Neuronal stem cell (in vitro differentiated cells): ENCODE results near the gene ABO.
"Not testable (repeated sequence)": the region's sequence is repeated elsewhere in the genome, so short reads cannot be mapped to it uniquely, and the experiment has no call there.

Source experiments
- DNase-seq: peaks from one replicate; pipeline ENCODE4 v3.0.0-alpha.2; 2013; ENCODE audit warnings: low spot score
- H2AFZ ChIP-seq: one replicate; pipeline ENCODE4 v1.6.1; 2013; ENCODE audit warnings: mild to moderate bottlenecking, low read length, inconsistent platforms
- H2AK5ac ChIP-seq: 2 replicates; pipeline ENCODE4 v1.6.1; 2013; ENCODE audit warnings: low read depth, mild to moderate bottlenecking, inconsistent platforms, low read length, moderate library complexity, mixed read lengths
- H2BK120ac ChIP-seq: 2 replicates; pipeline ENCODE4 v1.6.1; 2013; ENCODE audit warnings: low read depth, mild to moderate bottlenecking, inconsistent platforms, low read length, moderate library complexity, mixed read lengths
- H2BK12ac ChIP-seq: one replicate; pipeline ENCODE4 v1.6.1; 2013; ENCODE audit warnings: low read length, inconsistent platforms
- H2BK15ac ChIP-seq: 2 replicates; pipeline ENCODE4 v1.6.1; 2013; ENCODE audit warnings: mild to moderate bottlenecking, low read length, inconsistent platforms, mixed read lengths
- H2BK5ac ChIP-seq: one replicate; pipeline ENCODE4 v1.6.1; 2013; ENCODE audit warnings: inconsistent platforms, mild to moderate bottlenecking, low read length, moderate library complexity
- H3K14ac ChIP-seq: one replicate; pipeline ENCODE4 v1.6.1; 2013; ENCODE audit warnings: low read length, inconsistent platforms
- H3K18ac ChIP-seq: 2 replicates; pipeline ENCODE4 v1.6.1; 2013; ENCODE audit warnings: low read length, inconsistent platforms
- H3K23ac ChIP-seq: 2 replicates; pipeline ENCODE4 v1.6.1; 2013; ENCODE audit warnings: low read depth, mild to moderate bottlenecking, mixed read lengths, low read length, inconsistent platforms; ENCODE audit not compliant: poor library complexity
- H3K27ac ChIP-seq: replicated peaks from 3 replicates; pipeline ENCODE4 v1.5.1; 2013; ENCODE audit warnings: low read length, inconsistent platforms
- H3K27me3 ChIP-seq, 3 experiments: 2 replicates each; pipeline ENCODE4 v1.6.1; 2013; ENCODE audit warnings: low read length in 3 of 3, mild to moderate bottlenecking in 2 of 3, inconsistent platforms in 1 of 3, low read depth in 1 of 3, mixed read lengths in 1 of 3, moderate library complexity in 1 of 3; ENCODE audit not compliant: control insufficient read depth in 3 of 3, insufficient read depth in 3 of 3
- H3K36me3 ChIP-seq, 2 donors: replicated peaks in 1 of 2; 2 replicates each; pipeline ENCODE4 v1.6.1; 2013; ENCODE audit warnings: low read length in 2 of 2; ENCODE audit not compliant: control insufficient read depth in 2 of 2, insufficient read depth in 2 of 2
- H3K4ac ChIP-seq: 2 replicates; pipeline ENCODE4 v1.6.1; 2013; ENCODE audit warnings: inconsistent platforms, mild to moderate bottlenecking, low read length, moderate library complexity
- H3K4me1 ChIP-seq, 2 donors: 1 replicate in 1 of 2; 2 replicates in 1 of 2; pipeline ENCODE4 v1.6.1; 2013; ENCODE audit warnings: low read length in 2 of 2, low read depth in 1 of 2; ENCODE audit not compliant: control insufficient read depth in 2 of 2, insufficient read depth in 1 of 2
- H3K4me2 ChIP-seq: one replicate; pipeline ENCODE4 v1.6.1; 2013; ENCODE audit warnings: mild to moderate bottlenecking, low read length, inconsistent platforms; ENCODE audit not compliant: insufficient read depth, poor library complexity, severe bottlenecking
- H3K4me3 ChIP-seq, 2 donors: 2 replicates each; pipeline ENCODE4 v1.5.1; 2013; ENCODE audit warnings: low read length in 2 of 2, mild to moderate bottlenecking in 2 of 2, inconsistent platforms in 1 of 2, moderate library complexity in 1 of 2
- H3K79me1 ChIP-seq: one replicate; pipeline ENCODE4 v1.6.1; 2013; ENCODE audit warnings: low read depth, mild to moderate bottlenecking, inconsistent platforms, low read length, moderate library complexity
- H3K9ac ChIP-seq: one replicate; pipeline ENCODE4 v1.6.1; 2013; ENCODE audit warnings: mild to moderate bottlenecking, low read depth, low read length, inconsistent platforms; ENCODE audit not compliant: poor library complexity
- H3K9me3 ChIP-seq, 2 donors: replicated peaks in 1 of 2; 2 replicates each; pipeline versions ENCODE3 to v1.6.1; 2013; ENCODE audit warnings: low read length in 2 of 2, mild to moderate bottlenecking in 2 of 2, inconsistent platforms in 1 of 2, low read depth in 1 of 2, mixed read lengths in 1 of 2, moderate library complexity in 1 of 2; ENCODE audit not compliant: control insufficient read depth in 2 of 2, insufficient read depth in 1 of 2
- H4K8ac ChIP-seq: one replicate; pipeline ENCODE4 v1.6.1; 2013; ENCODE audit warnings: low read depth, mild to moderate bottlenecking, inconsistent platforms, low read length, moderate library complexity
- H4K91ac ChIP-seq: one replicate; pipeline ENCODE4 v1.6.1; 2013; ENCODE audit warnings: low read length, low read depth, mild to moderate bottlenecking, inconsistent platforms; ENCODE audit not compliant: poor library complexity
- WGBS, 2 donors: extraction: QIAGEN DNeasy Blood & Tissue Kit; methylation state at CpG; one replicate each; pipeline ENCODE4 v1.1.7; 2013; ENCODE audit warnings: missing lambda C conversion rate in 2 of 2, mixed read lengths in 1 of 2; ENCODE audit not compliant: insufficient read length in 2 of 2, insufficient replicate concordance in 1 of 2; ENCODE audit errors: extremely low coverage in 2 of 2; 5-methylcytosine and 5-hydroxymethylcytosine counted together

Gene ABO

GRCh38 chr9:133251221-133251620, 23.8 kb downstream of the ABO start:
- not testable (repeated sequence) for H3K4me2 ChIP-seq, H2AFZ ChIP-seq, H2BK15ac ChIP-seq, H3K14ac ChIP-seq, H3K23ac ChIP-seq, H3K4me3 ChIP-seq, H3K36me3 ChIP-seq, H2BK5ac ChIP-seq, H4K91ac ChIP-seq, H2AK5ac ChIP-seq, H3K9me3 ChIP-seq, H3K79me1 ChIP-seq, H3K4ac ChIP-seq, H3K9ac ChIP-seq, H4K8ac ChIP-seq, DNase-seq, H3K18ac ChIP-seq, H2BK12ac ChIP-seq, H3K4me1 ChIP-seq, H2BK120ac ChIP-seq, H3K27ac ChIP-seq
- peaks cover 0 to 43% (median 2%) of the 10 kb centered on the region in 3 experiments for H3K27me3 ChIP-seq
- no CpG with 5 or more reads among the region's 6 CpGs for WGBS, 2 donors

- WGBS, 2 donors: no CpG with 5 or more reads among the region's 5 CpGs
- Histone ChIP-seq H2BK120ac (no peak overlapping the region), H3K36me3 (no peaks in the 10 kb centered on the region), H3K27me3 (peaks cover 0 to 44% (median 2%) of the 10 kb centered on the region in 3 experiments), H2AFZ (no peak overlapping the region), H3K4me1 (no peaks in the 10 kb centered on the region), H4K8ac (no peak overlapping the region), H2BK5ac (no peak overlapping the region), H3K79me1 (peaks cover 1% of the 10 kb centered on the region), H3K14ac (no peak overlapping the region), H4K91ac (no peak overlapping the region), H2BK12ac (no peak overlapping the region), H3K23ac (no peak overlapping the region), H3K4me3 (no peak overlapping the region), H3K4me2 (no peak overlapping the region), H3K18ac (no peak overlapping the region), H2AK5ac (no peak overlapping the region), H3K9ac (no peak overlapping the region), H2BK15ac (no peak overlapping the region), H3K4ac (no peak overlapping the region), H3K27ac (no peak overlapping the region), H3K9me3 (no peaks in the 10 kb centered on the region)
- DNase-seq: no peak
These were observed 24.2 kb downstream of the ABO start for GRCh38 chr9:133250741-133251170.

- H3K18ac ChIP-seq: no peak overlapping the region
- H3K4me3 ChIP-seq: no peak overlapping the region
- no peak for DNase-seq
- H3K79me1 ChIP-seq: no peaks in the 10 kb centered on the region
- H3K23ac ChIP-seq: no peak overlapping the region
- no peak overlapping the region for H3K14ac ChIP-seq
- H3K4me2 ChIP-seq: no peak overlapping the region
- H3K4ac ChIP-seq: no peak overlapping the region
- no peak overlapping the region for H2BK120ac ChIP-seq
- no peak overlapping the region for H3K27ac ChIP-seq
- no peak overlapping the region for H2AK5ac ChIP-seq
- H4K91ac ChIP-seq: no peak overlapping the region
- WGBS, 2 donors: no CpG with 5 or more reads among the region's 1 CpG
- peaks cover 0 to 46% (median 2%) of the 10 kb centered on the region in 3 experiments for H3K27me3 ChIP-seq
- no peaks in the 10 kb centered on the region for H3K36me3 ChIP-seq
- H2BK12ac ChIP-seq: no peak overlapping the region
- H3K9me3 ChIP-seq: no peaks in the 10 kb centered on the region
- H3K4me1 ChIP-seq: no peaks in the 10 kb centered on the region
- no peak overlapping the region for H2BK15ac ChIP-seq
- H4K8ac ChIP-seq: no peak overlapping the region
- H3K9ac ChIP-seq: no peak overlapping the region
- H2BK5ac ChIP-seq: no peak overlapping the region
- H2AFZ ChIP-seq: no peak overlapping the region
These were observed 25.7 kb downstream of the ABO start for GRCh38 chr9:133249337-133249736.

GRCh38 chr9:133248726-133249295, 26.2 kb downstream of the ABO start:
- Histone ChIP-seq H4K8ac (no peak overlapping the region), H3K79me1 (no peaks in the 10 kb centered on the region), H2BK12ac (no peak overlapping the region), H3K4ac (no peak overlapping the region), H3K4me3 (no peak overlapping the region), H2BK15ac (no peak overlapping the region), H3K18ac (no peak overlapping the region), H3K36me3 (no peaks in the 10 kb centered on the region), H3K23ac (no peak overlapping the region), H3K27me3 (peaks cover 0 to 48% (median 2%) of the 10 kb centered on the region in 3 experiments), H2AFZ (no peak overlapping the region), H2BK5ac (no peak overlapping the region), H3K9me3 (no peaks in the 10 kb centered on the region), H3K14ac (no peak overlapping the region), H3K9ac (no peak overlapping the region), H2BK120ac (no peak overlapping the region), H3K4me2 (no peak overlapping the region), H4K91ac (no peak overlapping the region), H3K27ac (no peak overlapping the region), H2AK5ac (no peak overlapping the region), H3K4me1 (no peaks in the 10 kb centered on the region)
- WGBS, 2 donors: no CpG with 5 or more reads among the region's 8 CpGs
- no peak for DNase-seq
